ENCODE data around the gene DAND5.

Gene DAND5

GRCh38 chr19:12930002-12930645 is 39.3 kb upstream of the DAND5 start:
- H3K27ac ChIP-seq, result no peak overlapping the region
- H3K4me2 ChIP-seq (ENCODE audit: low read length), result no peak overlapping the region
- H3K9me3 ChIP-seq (ENCODE audit: control insufficient read depth, low read length), result no peaks in the 10 kb centered on the region
- no peak for TF ChIP-seq CTCF (IDR thresholded peaks at IDR 0.05)
- no peak overlapping the region for H3K9ac ChIP-seq
- no peaks in the 10 kb centered on the region for H3K27me3 ChIP-seq (ENCODE audit: control insufficient read depth, insufficient read depth, low read length)
- H3K79me2 ChIP-seq, result peaks cover 20% of the 10 kb centered on the region
- no peak overlapping the region for H3K4me3 ChIP-seq (ENCODE audit: low read depth, low read length)
- H3K36me3 ChIP-seq (ENCODE audit: control insufficient read depth, insufficient read depth, low read length), result no peaks in the 10 kb centered on the region
- H2AFZ ChIP-seq, result no peak overlapping the region
- H3K4me1 ChIP-seq, result peaks cover 12% of the 10 kb centered on the region

- H3K36me3 ChIP-seq (ENCODE audit: control insufficient read depth, insufficient read depth, low read length), result no peaks in the 10 kb centered on the region
- peak overlapping the region; percentile 92 for H3K4me3 ChIP-seq (ENCODE audit: low read depth, low read length)
- H3K4me2 ChIP-seq (ENCODE audit: low read length), result peak overlapping the region; percentile 94
- H3K27me3 ChIP-seq (ENCODE audit: control insufficient read depth, insufficient read depth, low read length), result no peaks in the 10 kb centered on the region
- no peaks in the 10 kb centered on the region for H3K9me3 ChIP-seq (ENCODE audit: control insufficient read depth, low read length)
- H3K79me2 ChIP-seq, result peaks cover 20% of the 10 kb centered on the region
- peaks cover 12% of the 10 kb centered on the region for H3K4me1 ChIP-seq
- peak overlapping the region; percentile 47 for H3K9ac ChIP-seq
- peak overlapping the region; percentile 73 for H3K27ac ChIP-seq
- H2AFZ ChIP-seq, result peak overlapping the region; percentile 93
- no peak for TF ChIP-seq CTCF (IDR thresholded peaks at IDR 0.05)
Observed at GRCh38 chr19:12932392-12933286, 36.7 kb upstream of the DAND5 start.

- Histone ChIP-seq H2AFZ (peak within 1 kb of the TSS; percentile 93), H3K27me3 (ENCODE audit: control insufficient read depth, insufficient read depth, low read length) (no peaks in the 10 kb centered on the region), H3K9ac (peak within 1 kb of the TSS; percentile 47), H3K9me3 (ENCODE audit: control insufficient read depth, low read length) (no peaks in the 10 kb centered on the region), H3K36me3 (ENCODE audit: control insufficient read depth, insufficient read depth, low read length) (no peaks in the 10 kb centered on the region), H3K4me3 (ENCODE audit: low read depth, low read length) (peak within 1 kb of the TSS; percentile 92), H3K4me2 (ENCODE audit: low read length) (peak within 1 kb of the TSS; percentile 94), H3K4me1 (peaks cover 12% of the 10 kb centered on the region), H3K79me2 (peaks cover 20% of the 10 kb centered on the region), H3K27ac (peak within 1 kb of the TSS; percentile 73)
- no peak for TF ChIP-seq CTCF (IDR thresholded peaks at IDR 0.05)
Observed at GRCh38 chr19:12933287-12934072, 35.9 kb upstream of the DAND5 start, which contains the start of gene FARSA. FARSA (minus strand) TSS chr19:12933711; CDS start chr19:12933696, 15 bp downstream.

- TF ChIP-seq CTCF (IDR thresholded peaks at IDR 0.05), result no peak
Observed at GRCh38 chr19:12935071-12935470, 34.3 kb upstream of the DAND5 start.

More at GRCh38 chr19:12935071-12935470, 34.3 kb upstream of the DAND5 start:
- Histone ChIP-seq H3K4me3 (ENCODE audit: low read depth, low read length) (no peak overlapping the region), H3K9me3 (ENCODE audit: control insufficient read depth, low read length) (no peaks in the 10 kb centered on the region), H3K4me2 (ENCODE audit: low read length) (no peak overlapping the region), H3K27me3 (ENCODE audit: control insufficient read depth, insufficient read depth, low read length) (no peaks in the 10 kb centered on the region), H3K79me2 (peaks cover 32% of the 10 kb centered on the region), H3K9ac (no peak overlapping the region), H3K36me3 (ENCODE audit: control insufficient read depth, insufficient read depth, low read length) (no peaks in the 10 kb centered on the region), H3K4me1 (peaks cover 18% of the 10 kb centered on the region), H3K27ac (no peak overlapping the region), H2AFZ (no peak overlapping the region)
